ENCODE data around the gene TOX2. TPM values are rescaled to one million over a fixed set of nuclear protein-coding genes. Genes with fewer than 3 reads are reported as not detected.

TOX2 gene
- total and polyA plus RNA-seq, 2 of the 4 experiments (the other 2 are of a cell fraction): 1.3 to 17.5 TPM

DNA sequence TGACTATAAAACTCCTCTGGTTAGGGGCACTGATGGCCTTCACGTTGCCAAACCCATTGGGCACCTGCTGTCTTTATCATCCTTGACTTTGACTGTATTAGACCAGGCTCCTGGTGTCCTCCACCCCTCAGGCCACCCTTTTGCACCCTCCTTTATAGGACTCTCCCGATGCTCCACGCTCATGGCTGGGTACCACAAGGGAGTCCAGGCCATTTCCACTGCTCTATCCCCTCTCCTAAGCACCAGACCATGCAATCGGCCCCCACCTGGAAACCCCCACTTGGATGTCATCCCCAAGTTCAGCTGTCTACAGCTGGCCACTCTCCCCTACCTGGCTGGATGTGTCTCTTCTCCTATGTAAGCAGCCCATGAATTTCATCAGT lies 115.2 kb downstream of the TOX2 start:
- Histone ChIP-seq H3K9me1 (ENCODE audit: insufficient read depth, low read length) (peaks cover 21% of the 10 kb centered on the region), H3K36me3 (ENCODE audit: control insufficient read depth, insufficient read depth, low read length) (0 out of 2 replicates have a peak, but pooled peaks cover 2% of the 10 kb centered on the region), H2BK5ac (ENCODE audit: low read depth, low read length, poor library complexity, severe bottlenecking) (no peak overlapping the region)

More for the DNA sequence above, 115.2 kb downstream of the TOX2 start:
- no peak overlapping the region for H2BK15ac ChIP-seq (ENCODE audit: low read depth, low read length)
- H3K9ac ChIP-seq (ENCODE audit: low read depth, low read length): no peak overlapping the region
- POLR2A ChIA-PET (ENCODE audit: unreplicated experiment): no interaction called here
- no peak overlapping the region for H3K23ac ChIP-seq (ENCODE audit: low read depth, low read length)
- H3K4ac ChIP-seq (ENCODE audit: low read depth, low read length): no peak overlapping the region
- H2BK20ac ChIP-seq (ENCODE audit: low read depth, low read length): no peak overlapping the region
- DNase-seq: no peak
- H3K18ac ChIP-seq (ENCODE audit: low read depth, low read length): no peak overlapping the region
- CTCF ChIA-PET: interaction anchor here (0.6 kb wide), 1 partner anchor 829 kb away, joined by 3 read pairs; no protein-coding TSS in a partner anchor
- intact Hi-C loops (cut with micrococcal nuclease) (no loop called here), dilution Hi-C loops (cut with HindIII; ENCODE audit: low sequenced_read_pairs, unreplicated experiment) (no loop called here), in situ Hi-C loops (cut with MboI; ENCODE audit: low sequenced_read_pairs) (no loop called here)
- ATAC-seq (ENCODE audit: low read depth): no peak
- H3K27ac ChIP-seq (ENCODE audit: insufficient read depth, low read length): no peak overlapping the region
- H2AK5ac ChIP-seq (ENCODE audit: low read depth, low read length): no peak overlapping the region
- H4K8ac ChIP-seq (ENCODE audit: low read depth in 2 of 2, low read length in 2 of 2): no peak overlapping the region
- no peak overlapping the region for H4K5ac ChIP-seq (ENCODE audit: low read depth, low read length)
- H3K4me3 ChIP-seq (ENCODE audit: insufficient read depth, low read depth, low read length): no peak overlapping the region
- no peak overlapping the region for H2AFZ ChIP-seq (replicated peaks; ENCODE audit: low read length, poor library complexity)
- H3K79me1 ChIP-seq (ENCODE audit: low read depth in 1 of 2, low read length in 2 of 2): peaks cover 3 to 67% of the 10 kb centered on the region in 2 experiments; a peak in 2 of 4 replicates
- no peak overlapping the region for H2AK9ac ChIP-seq (replicated peaks; ENCODE audit: low read depth, low read length, poor library complexity)
- 79% methylated on average over 4 of the region's 4 CpGs; no CpG with 5 or more reads in 1 of the 2 experiments for WGBS, 2 experiments (ENCODE audit: extremely low coverage in 2 of 2, insufficient read length in 1 of 2)
- H3K9me3 ChIP-seq (ENCODE audit: control insufficient read depth, insufficient read depth, low read length): no peaks in the 10 kb centered on the region
- no peak for TF ChIP-seq MAZ (IDR thresholded peaks at IDR 0.05; ENCODE audit: borderline replicate concordance, low read depth, low read length)
- no peak for TF ChIP-seq NFE2L2 (IDR thresholded peaks at IDR 0.05; ENCODE audit: low read depth, low read length)
- TF ChIP-seq BHLHE40 (IDR thresholded peaks at IDR 0.05; ENCODE audit: low read depth, low read length): no peak
- no peak for TF ChIP-seq FOS (IDR thresholded peaks at IDR 0.05; ENCODE audit: low read depth, low read length)
- TF ChIP-seq, protein P1, sequence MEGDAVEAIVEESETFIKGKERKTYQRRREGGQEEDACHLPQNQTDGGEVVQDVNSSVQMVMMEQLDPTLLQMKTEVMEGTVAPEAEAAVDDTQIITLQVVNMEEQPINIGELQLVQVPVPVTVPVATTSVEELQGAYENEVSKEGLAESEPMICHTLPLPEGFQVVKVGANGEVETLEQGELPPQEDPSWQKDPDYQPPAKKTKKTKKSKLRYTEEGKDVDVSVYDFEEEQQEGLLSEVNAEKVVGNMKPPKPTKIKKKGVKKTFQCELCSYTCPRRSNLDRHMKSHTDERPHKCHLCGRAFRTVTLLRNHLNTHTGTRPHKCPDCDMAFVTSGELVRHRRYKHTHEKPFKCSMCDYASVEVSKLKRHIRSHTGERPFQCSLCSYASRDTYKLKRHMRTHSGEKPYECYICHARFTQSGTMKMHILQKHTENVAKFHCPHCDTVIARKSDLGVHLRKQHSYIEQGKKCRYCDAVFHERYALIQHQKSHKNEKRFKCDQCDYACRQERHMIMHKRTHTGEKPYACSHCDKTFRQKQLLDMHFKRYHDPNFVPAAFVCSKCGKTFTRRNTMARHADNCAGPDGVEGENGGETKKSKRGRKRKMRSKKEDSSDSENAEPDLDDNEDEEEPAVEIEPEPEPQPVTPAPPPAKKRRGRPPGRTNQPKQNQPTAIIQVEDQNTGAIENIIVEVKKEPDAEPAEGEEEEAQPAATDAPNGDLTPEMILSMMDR (conservative IDR thresholded peaks at IDR 0.05; ENCODE audit: low read depth, low read length): no peak
- no peak for TF ChIP-seq POLR2A (IDR thresholded peaks at IDR 0.05; ENCODE audit: low read depth, low read length)
- TF ChIP-seq RCOR1 (IDR thresholded peaks at IDR 0.05; ENCODE audit: insufficient replicate concordance, low read length): no peak
- TF ChIP-seq CHD1 (IDR thresholded peaks at IDR 0.05; ENCODE audit: low read depth, low read length): no peak
- TF ChIP-seq CEBPB (IDR thresholded peaks at IDR 0.05; ENCODE audit: low read depth, low read length): no peak
- TF ChIP-seq SMC3 (IDR thresholded peaks at IDR 0.05; ENCODE audit: low read depth, low read length): no peak
- no peak for TF ChIP-seq RAD21 (IDR thresholded peaks at IDR 0.05; ENCODE audit: low read length)
- TF ChIP-seq, protein P2, sequence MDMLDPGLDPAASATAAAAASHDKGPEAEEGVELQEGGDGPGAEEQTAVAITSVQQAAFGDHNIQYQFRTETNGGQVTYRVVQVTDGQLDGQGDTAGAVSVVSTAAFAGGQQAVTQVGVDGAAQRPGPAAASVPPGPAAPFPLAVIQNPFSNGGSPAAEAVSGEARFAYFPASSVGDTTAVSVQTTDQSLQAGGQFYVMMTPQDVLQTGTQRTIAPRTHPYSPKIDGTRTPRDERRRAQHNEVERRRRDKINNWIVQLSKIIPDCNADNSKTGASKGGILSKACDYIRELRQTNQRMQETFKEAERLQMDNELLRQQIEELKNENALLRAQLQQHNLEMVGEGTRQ (IDR thresholded peaks at IDR 0.05; ENCODE audit: low read depth, low read length): no peak
- no peak for TF ChIP-seq MAFK (IDR thresholded peaks at IDR 0.05; ENCODE audit: low read depth, low read length)
- TF ChIP-seq, protein P3, sequence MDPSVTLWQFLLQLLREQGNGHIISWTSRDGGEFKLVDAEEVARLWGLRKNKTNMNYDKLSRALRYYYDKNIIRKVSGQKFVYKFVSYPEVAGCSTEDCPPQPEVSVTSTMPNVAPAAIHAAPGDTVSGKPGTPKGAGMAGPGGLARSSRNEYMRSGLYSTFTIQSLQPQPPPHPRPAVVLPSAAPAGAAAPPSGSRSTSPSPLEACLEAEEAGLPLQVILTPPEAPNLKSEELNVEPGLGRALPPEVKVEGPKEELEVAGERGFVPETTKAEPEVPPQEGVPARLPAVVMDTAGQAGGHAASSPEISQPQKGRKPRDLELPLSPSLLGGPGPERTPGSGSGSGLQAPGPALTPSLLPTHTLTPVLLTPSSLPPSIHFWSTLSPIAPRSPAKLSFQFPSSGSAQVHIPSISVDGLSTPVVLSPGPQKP (IDR thresholded peaks at IDR 0.05; ENCODE audit: borderline replicate concordance, low read depth, low read length): no peak
- TF ChIP-seq RFX5 (IDR thresholded peaks at IDR 0.05; ENCODE audit: low read depth, low read length): no peak
- H4K91ac ChIP-seq (ENCODE audit: insufficient read depth, low read depth, low read length): no peak overlapping the region
- no peak overlapping the region for H3K14ac ChIP-seq (replicated peaks; ENCODE audit: low read depth, low read length)
- H3K4me2 ChIP-seq (ENCODE audit: low read depth, low read length): no peak overlapping the region
- H3K56ac ChIP-seq (ENCODE audit: extremely low read depth, insufficient read depth, low read length): no peak overlapping the region
- peaks cover 9% of the 10 kb centered on the region; the same call in 1 of the 2 replicates for H4K20me1 ChIP-seq (ENCODE audit: insufficient read depth, low read length)
- no TSS peak for BruUV-seq (replicated peaks)
- no peaks in the 10 kb centered on the region for H3K27me3 ChIP-seq (ENCODE audit: control insufficient read depth, insufficient read depth, low read length)
- H2BK120ac ChIP-seq (ENCODE audit: low read depth, low read length): no peak overlapping the region
- peaks cover 6% of the 10 kb centered on the region for H3K4me1 ChIP-seq (ENCODE audit: control insufficient read depth, insufficient read depth, low read length)

Data from IMR-90 (cell line).